Aorta (tissue), 5 donors: ENCODE data around the gene U2AF1L4. TPM values are rescaled to one million over a fixed set of nuclear protein-coding genes. Genes with fewer than 3 reads are reported as not detected.

Source experiments
- ATAC-seq: fragments of 200-7000 bp; cut with Tn5 transposase; one replicate; pipeline ENCODE4 v1.9.1; 2022; ENCODE audit warnings: moderate library complexity; ENCODE audit not compliant: low FRiP score
- DNase-seq, 2 donors: peaks; one replicate each; pipeline ENCODE4 v3.0.0-alpha.2; 2020
- H3K27ac ChIP-seq, 2 donors: one replicate each; pipeline ENCODE4 v1.5.1; 2013; ENCODE audit warnings: low read length in 2 of 2, mild to moderate bottlenecking in 2 of 2, moderate library complexity in 2 of 2, control low read depth in 1 of 2, inconsistent platforms in 1 of 2, low read depth in 1 of 2
- H3K27me3 ChIP-seq, 2 donors: one replicate each; pipeline ENCODE4 v1.6.1; 2013; ENCODE audit warnings: control low read depth in 1 of 2, low read length in 1 of 2, mild to moderate bottlenecking in 1 of 2, moderate library complexity in 1 of 2; ENCODE audit not compliant: insufficient read depth in 2 of 2, control insufficient read depth in 1 of 2
- H3K36me3 ChIP-seq, 2 donors: one replicate each; pipeline ENCODE4 v1.6.1; 2013; ENCODE audit warnings: control low read depth in 1 of 2, low read length in 1 of 2, mild to moderate bottlenecking in 1 of 2; ENCODE audit not compliant: insufficient read depth in 2 of 2, control insufficient read depth in 1 of 2
- H3K4me1 ChIP-seq, 2 donors: one replicate each; pipeline ENCODE4 v1.6.1; 2013; ENCODE audit warnings: low read length in 2 of 2, control low read depth in 1 of 2, mild to moderate bottlenecking in 1 of 2, moderate library complexity in 1 of 2; ENCODE audit not compliant: insufficient read depth in 2 of 2, control insufficient read depth in 1 of 2
- H3K4me3 ChIP-seq, 2 donors: one replicate each; pipeline ENCODE4 v1.5.1; 2013; ENCODE audit warnings: low read length in 2 of 2, control low read depth in 1 of 2, mild to moderate bottlenecking in 1 of 2
- H3K9me3 ChIP-seq: one replicate; pipeline ENCODE4 v1.6.1; 2013; ENCODE audit warnings: mild to moderate bottlenecking, low read length; ENCODE audit not compliant: control insufficient read depth
- WGBS, 2 donors: extraction: QIAGEN DNeasy Blood & Tissue Kit; methylation state at CpG; one replicate each; pipeline ENCODE4 v1.1.7; 2013; 5-methylcytosine and 5-hydroxymethylcytosine counted together
- intact Hi-C, 2 donors: fragments of 100-400 bp; cut with DNase I; formaldehyde crosslinking; loops; one replicate each; pipeline versions ENCODE4 v1.14.2 to v1.15.0; 2022
- polyA plus RNA-seq, 2 donors: library from polyadenylated mRNA; stranded (reverse); fragments of 200-250 nt; gene quantifications; one replicate each; pipeline ENCODE4 v1.2.3, GENCODE V29; 2013
- total RNA-seq, 2 donors: library from RNA; stranded (reverse); fragmentation: NEBNext Ultra II Directional; extraction: Animal tissue kit (Norgen Biotek cat#: 25700); gene quantifications; one replicate each; pipeline ENCODE4 v1.2.1, GENCODE V29; 2021
- donor health status: healthy with polysubstance abuse.
- donor health status: Bipolar disorder and iron deficiency.
- donor health status: DM: no; HTN: no; CAD: no.
- donor health status: DM: no; HTN: no; CAD: no.
- donor health status: DM: yes; HTN: yes; CAD: no.

U2AF1L4 gene
- total and polyA plus RNA-seq, 4 donors = 14.8 to 70.4 (median 23.3) TPM

DNA sequence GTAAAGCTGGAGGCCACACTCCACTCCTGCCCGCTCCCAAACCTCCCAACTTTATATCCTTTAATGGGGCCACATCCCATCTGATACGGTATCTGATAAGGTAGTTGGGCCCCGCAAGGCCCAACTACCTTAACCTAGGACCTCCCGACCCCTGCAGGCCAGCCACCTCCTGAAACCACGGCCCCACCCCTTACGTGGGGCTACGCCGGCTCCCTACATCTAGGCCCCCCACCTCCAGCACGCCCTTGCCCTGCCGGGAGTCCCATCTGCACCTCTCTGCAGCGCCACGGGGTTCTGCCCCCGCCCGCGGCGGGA lies 5.2 kb downstream of the U2AF1L4 start:
- peak overlapping the region in 1 of 2 donors; percentile 52 for H3K27ac ChIP-seq
- no peaks in the 10 kb centered on the region for H3K9me3 ChIP-seq
- DNase-seq (no peak), ATAC-seq (no peak)
- H3K27me3 ChIP-seq = no peaks in the 10 kb centered on the region
- H3K4me3 ChIP-seq = peak overlapping the region; percentile 29 to 32
- 2 to 5% methylated on average over 10 to 16 of the region's 16 CpGs for WGBS, 2 donors
- no peaks in the 10 kb centered on the region for H3K4me1 ChIP-seq
- peaks cover 2 to 5% of the 10 kb centered on the region in 2 donors for H3K36me3 ChIP-seq
- intact Hi-C loops = loop anchor here in 1 of 2 donors (10.0 kb wide), 1 partner anchor 405 kb away; the partner anchor contains the start of gene CAPNS1

DNA sequence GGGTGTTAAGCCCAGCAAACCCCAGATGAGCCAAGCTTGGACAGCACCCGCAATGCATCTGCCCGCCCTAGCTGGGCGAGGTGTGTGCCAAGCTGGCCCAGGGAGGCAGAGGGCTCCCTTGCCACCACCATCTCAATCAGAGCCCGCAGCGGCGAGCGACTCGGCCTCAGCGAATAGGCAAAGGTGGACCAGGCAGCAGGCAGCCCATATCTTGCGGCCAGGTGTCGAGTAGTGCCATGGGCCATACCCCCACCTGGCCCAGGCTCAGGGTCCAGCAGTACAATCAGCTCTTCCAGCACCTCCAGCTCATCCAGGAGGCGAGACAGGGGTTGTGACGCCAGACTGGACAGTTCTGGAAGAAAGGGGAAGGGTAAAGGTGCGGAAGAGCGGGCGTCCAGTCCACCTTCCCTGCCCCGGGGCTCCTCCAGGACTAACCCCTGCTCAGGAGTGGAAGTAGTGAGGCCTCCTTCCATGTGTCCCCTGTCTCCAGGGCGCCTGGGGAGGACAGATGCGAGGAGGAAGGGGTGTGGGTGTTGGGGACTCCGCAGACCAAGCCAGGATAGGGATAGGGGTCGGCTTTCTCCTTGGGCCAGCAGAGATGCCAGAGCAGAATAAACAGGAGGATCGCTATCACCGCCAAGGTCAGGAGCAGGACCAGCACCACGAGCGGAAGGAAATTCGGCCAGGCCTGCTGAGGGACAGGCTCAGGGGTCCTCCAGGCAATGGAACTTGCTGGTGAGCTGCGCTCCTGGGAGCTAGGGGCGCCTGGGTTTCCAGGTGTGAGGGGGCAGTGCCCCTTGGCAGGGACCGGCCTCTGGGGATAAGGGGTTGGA lies 5.7 kb downstream of the U2AF1L4 start:
- intact Hi-C loops = loop anchor here in 1 of 2 donors (10.0 kb wide), 1 partner anchor 405 kb away; the partner anchor contains the start of gene CAPNS1
- H3K4me1 ChIP-seq = no peaks in the 10 kb centered on the region
- H3K36me3 ChIP-seq = peaks cover 2 to 5% of the 10 kb centered on the region in 2 donors
- ATAC-seq (no peak), DNase-seq (peak; percentile 54 to 72)
- no peaks in the 10 kb centered on the region for H3K27me3 ChIP-seq
- WGBS, 2 donors = 73 to 74% methylated on average over 29 of the region's 29 CpGs
- H3K27ac ChIP-seq = peak overlapping the region in 1 of 2 donors; percentile 52
- no peaks in the 10 kb centered on the region for H3K9me3 ChIP-seq
- H3K4me3 ChIP-seq = peak overlapping the region in 1 of 2 donors; percentile 32

DNA sequence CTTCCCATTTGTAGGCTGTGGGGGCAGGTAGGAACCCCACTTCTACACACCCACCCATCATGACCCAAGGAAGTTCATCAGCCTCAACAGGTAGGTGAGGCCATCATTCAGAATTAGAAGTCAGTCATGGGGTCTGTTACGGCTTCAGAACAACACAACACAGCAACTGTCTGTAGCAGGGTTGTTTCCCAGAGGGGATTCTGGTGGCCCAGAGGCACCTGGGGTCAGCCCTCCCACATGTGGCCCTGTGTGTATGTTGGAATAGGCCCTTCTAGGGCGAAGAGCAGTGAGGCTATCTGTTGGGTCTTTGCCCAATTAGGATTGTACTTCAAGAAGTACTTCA lies 6.4 kb downstream of the U2AF1L4 start:
- Histone ChIP-seq H3K4me1 (no peaks in the 10 kb centered on the region), H3K9me3 (no peaks in the 10 kb centered on the region), H3K36me3 (peaks cover 2 to 5% of the 10 kb centered on the region in 2 donors), H3K27me3 (no peaks in the 10 kb centered on the region), H3K27ac (no peak overlapping the region), H3K4me3 (no peak overlapping the region)
- no peak for DNase-seq
- 65 to 70% methylated on average over 2 of the region's 2 CpGs for WGBS, 2 donors
- intact Hi-C loops = no loop called here
- ATAC-seq = no peak

DNA sequence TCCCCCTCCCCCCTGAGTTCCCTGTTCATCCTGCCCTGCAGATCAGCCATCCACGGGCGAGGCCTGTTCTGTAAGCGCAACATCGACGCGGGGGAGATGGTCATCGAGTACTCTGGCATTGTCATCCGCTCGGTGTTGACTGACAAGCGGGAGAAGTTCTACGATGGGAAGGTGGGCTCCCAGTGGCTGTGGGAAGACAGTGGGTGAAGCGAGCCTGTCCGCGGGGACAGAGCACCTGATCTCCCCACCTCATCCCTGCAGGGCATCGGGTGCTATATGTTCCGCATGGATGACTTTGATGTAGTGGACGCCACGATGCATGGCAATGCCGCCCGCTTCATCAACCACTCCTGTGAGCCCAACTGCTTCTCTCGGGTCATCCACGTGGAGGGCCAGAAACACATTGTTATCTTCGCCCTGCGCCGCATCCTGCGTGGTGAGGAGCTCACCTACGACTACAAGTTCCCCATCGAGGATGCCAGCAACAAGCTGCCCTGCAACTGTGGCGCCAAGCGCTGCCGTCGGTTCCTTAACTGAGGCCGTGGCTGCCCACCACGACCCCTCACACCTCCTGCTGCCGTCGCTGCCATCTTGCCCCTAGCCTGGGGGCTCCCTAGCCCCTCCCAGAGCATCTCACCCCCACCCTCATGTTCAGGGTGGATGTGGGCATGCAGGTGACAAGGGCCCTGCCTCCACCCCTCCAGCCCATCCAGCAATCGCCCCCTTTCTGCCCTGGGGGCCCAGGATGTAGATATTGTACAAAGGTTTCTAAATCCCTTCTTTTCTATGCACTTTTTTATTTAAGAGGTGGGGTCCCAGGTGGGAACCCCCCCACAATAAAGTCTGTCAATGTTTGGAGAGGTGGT lies 7.0 kb downstream of the U2AF1L4 start:
- H3K36me3 ChIP-seq = peaks cover 2 to 5% of the 10 kb centered on the region in 2 donors
- no peak overlapping the region for H3K27ac ChIP-seq
- ATAC-seq (no peak), DNase-seq (peak in 1 of 2 donors; percentile 69)
- intact Hi-C loops = no loop called here
- no peak overlapping the region for H3K4me3 ChIP-seq
- 90 to 92% methylated on average over 37 of the region's 37 CpGs for WGBS, 2 donors
- no peaks in the 10 kb centered on the region for H3K27me3 ChIP-seq
- H3K9me3 ChIP-seq = no peaks in the 10 kb centered on the region
- no peaks in the 10 kb centered on the region for H3K4me1 ChIP-seq

DNA sequence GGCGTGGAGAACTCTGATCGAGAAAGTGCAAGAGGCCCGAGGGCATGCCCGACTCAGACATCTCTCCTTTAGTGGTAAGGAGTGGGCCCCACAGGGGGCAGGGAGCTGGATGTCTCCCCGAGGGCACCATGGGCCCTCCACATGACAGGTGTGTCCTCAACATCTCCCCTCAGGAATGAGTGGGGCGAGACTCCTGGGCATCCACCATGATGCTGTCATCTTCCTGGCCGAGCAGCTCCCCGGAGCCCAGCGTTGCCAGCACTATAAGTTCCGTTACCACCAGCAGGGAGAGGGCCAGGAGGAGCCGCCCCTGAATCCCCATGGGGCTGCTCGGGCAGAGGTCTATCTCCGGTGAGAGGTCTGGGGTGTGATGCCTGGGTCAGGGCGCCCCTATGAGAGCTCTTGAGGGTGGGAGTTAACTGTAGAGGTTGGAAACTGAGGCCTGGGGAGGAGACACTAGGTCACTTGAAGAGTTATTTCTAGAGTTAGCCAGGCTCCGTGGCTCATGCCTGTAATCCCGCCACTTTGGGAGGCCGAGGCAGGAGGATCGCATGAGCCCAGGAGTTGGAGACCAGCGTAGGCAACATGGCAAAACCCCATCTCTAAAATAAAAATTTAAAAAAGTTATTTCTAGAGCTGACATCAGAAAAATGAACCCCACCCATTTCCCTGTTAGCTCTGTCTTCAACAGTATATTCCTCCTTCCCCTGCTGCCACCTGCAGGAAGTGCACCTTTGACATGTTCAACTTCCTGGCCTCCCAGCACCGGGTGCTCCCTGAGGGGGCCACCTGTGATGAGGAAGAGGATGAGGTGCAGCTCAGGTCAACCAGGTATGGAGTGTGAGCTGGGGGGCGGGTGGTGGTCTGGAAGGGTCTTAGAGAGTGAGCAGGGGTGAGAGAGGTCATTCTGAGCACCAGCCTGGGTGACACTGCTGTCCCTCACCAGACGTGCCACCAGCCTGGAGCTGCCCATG lies 8.0 kb downstream of the U2AF1L4 start:
- peaks cover 4 to 5% of the 10 kb centered on the region in 2 donors for H3K36me3 ChIP-seq
- no peak overlapping the region for H3K27ac ChIP-seq
- DNase-seq (peak in 1 of 2 donors; percentile 63), ATAC-seq (no peak)
- intact Hi-C loops = no loop called here
- H3K4me3 ChIP-seq = no peak overlapping the region
- H3K9me3 ChIP-seq = no peaks in the 10 kb centered on the region
- no peaks in the 10 kb centered on the region for H3K4me1 ChIP-seq
- H3K27me3 ChIP-seq = no peaks in the 10 kb centered on the region
- 89% methylated on average over 22 of the region's 22 CpGs for WGBS, 2 donors

DNA sequence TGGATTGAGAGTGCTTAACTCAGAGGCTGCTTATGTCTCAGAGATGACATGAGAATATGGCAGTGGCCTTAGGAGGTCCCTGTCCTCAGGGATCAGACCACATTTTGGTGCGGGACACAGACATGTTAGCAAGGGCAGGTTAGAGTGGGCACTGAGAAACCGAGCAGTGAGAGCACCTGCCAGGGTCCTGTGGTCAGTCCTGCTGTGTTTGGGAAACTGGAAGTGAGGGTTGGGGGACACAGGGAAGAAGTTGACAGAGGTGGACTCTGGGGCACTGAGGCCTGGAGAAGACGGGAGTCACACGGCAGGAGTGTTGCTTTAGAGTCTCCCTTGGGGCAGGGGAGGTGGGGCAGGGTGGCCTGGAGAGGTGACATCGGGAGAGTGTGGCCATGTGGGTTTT lies 10.3 kb downstream of the U2AF1L4 start:
- no peak overlapping the region for H3K4me3 ChIP-seq
- no peaks in the 10 kb centered on the region for H3K4me1 ChIP-seq
- H3K27ac ChIP-seq = no peak overlapping the region
- no peaks in the 10 kb centered on the region for H3K27me3 ChIP-seq
- 69 to 70% methylated on average over 5 of the region's 5 CpGs for WGBS, 2 donors
- intact Hi-C loops = no loop called here
- ATAC-seq = no peak
- H3K36me3 ChIP-seq = peaks cover 5 to 10% of the 10 kb centered on the region in 2 donors
- H3K9me3 ChIP-seq = no peaks in the 10 kb centered on the region
- DNase-seq = no peak

DNA sequence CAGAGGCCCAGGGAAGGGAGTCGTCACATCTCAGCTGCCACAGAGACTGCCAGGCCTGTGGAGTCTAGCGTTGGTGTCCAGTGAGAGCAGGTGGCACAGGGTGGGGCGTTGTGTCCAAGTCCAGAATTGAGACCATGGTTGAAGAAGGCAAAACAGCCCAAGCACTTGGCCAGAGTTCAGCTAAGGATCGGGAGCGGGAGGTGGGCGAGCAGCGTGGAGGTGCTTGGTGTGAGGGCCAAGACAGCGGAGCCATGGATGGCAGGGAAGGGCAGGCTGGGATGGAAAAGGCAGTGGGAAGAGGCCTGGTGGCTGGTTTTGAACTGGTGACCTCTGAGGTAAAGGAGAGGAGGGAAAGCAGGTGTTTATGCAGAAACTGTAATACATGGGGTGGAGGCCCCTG lies 10.9 kb downstream of the U2AF1L4 start:
- DNase-seq = no peak
- intact Hi-C loops = no loop called here
- WGBS, 2 donors = 91 to 94% methylated on average over 8 of the region's 8 CpGs

More for the DNA sequence above, 10.9 kb downstream of the U2AF1L4 start:
- no peaks in the 10 kb centered on the region for H3K27me3 ChIP-seq
- H3K36me3 ChIP-seq = peaks cover 5 to 12% of the 10 kb centered on the region in 2 donors
- no peaks in the 10 kb centered on the region for H3K9me3 ChIP-seq
- H3K4me1 ChIP-seq = no peaks in the 10 kb centered on the region
- H3K4me3 ChIP-seq = no peak overlapping the region
- ATAC-seq = no peak
- H3K27ac ChIP-seq = no peak overlapping the region
